ENCODE results near the gene CAND1. TPM values are rescaled to one million over a fixed set of nuclear protein-coding genes. Genes with fewer than 3 reads are reported as not detected.
A peak's percentile ranks its signal among the peaks of the same experiment; 100 is the strongest.

Gene CAND1
- total RNA-seq, 1 donor: 130 TPM

DNA sequence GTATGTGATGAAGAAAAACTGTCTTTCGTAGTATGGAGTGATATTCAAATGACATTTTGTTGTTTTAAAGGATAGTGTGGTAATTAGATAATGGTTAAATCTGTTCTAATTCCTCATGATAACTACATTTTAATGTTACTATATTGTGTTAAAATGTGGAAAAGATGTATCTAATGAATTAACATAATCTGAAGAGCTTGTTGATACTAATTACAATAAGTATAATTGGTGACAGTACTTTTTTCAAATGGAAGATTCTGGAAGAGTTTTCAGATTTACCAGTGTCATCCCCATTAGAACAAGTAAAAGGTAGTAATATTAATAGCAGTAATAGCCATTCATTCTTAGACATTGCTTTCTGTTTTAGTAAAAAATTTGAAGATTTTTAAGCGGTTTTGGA lies 37.6 kb downstream of the CAND1 start:
- Histone ChIP-seq H3K9me3 (ENCODE audit: low read depth, low read length) (no peaks in the 10 kb centered on the region), H4K20me1 (ENCODE audit: insufficient read depth, low read length) (peaks cover 4% of the 10 kb centered on the region), H3K36me3 (ENCODE audit: insufficient read depth, low read length) (peaks cover 69% of the 10 kb centered on the region), H3K4me3 (ENCODE audit: insufficient read depth, low read length) (no peak overlapping the region), H3K27me3 (ENCODE audit: insufficient read depth, low read length) (no peaks in the 10 kb centered on the region), H2AFZ (ENCODE audit: low read length) (no peak overlapping the region), H3K4me2 (ENCODE audit: insufficient read depth, low read length) (no peak overlapping the region), H3K79me2 (ENCODE audit: insufficient read depth, low read length) (peaks cover 13% of the 10 kb centered on the region), H3K4me1 (ENCODE audit: insufficient read depth, low read length) (no peaks in the 10 kb centered on the region), H3K27ac (ENCODE audit: low read depth, low read length) (no peak overlapping the region)
- DNase-seq (ENCODE audit: insufficient read length, low spot score, missing footprints): no peak
- no peak for TF ChIP-seq CTCF (IDR thresholded peaks at IDR 0.05; ENCODE audit: extremely low read depth, low read depth, low read length)

- no peaks in the 10 kb centered on the region for H4K20me1 ChIP-seq (ENCODE audit: insufficient read depth, low read length)
- DNase-seq (ENCODE audit: insufficient read length, low spot score, missing footprints): no peak
- peaks cover 56% of the 10 kb centered on the region for H3K36me3 ChIP-seq (ENCODE audit: insufficient read depth, low read length)
- no peaks in the 10 kb centered on the region for H3K79me2 ChIP-seq (ENCODE audit: insufficient read depth, low read length)
- no peaks in the 10 kb centered on the region for H3K4me1 ChIP-seq (ENCODE audit: insufficient read depth, low read length)
- no peak overlapping the region for H2AFZ ChIP-seq (ENCODE audit: low read length)
- H3K27ac ChIP-seq (ENCODE audit: low read depth, low read length): no peak overlapping the region
- H3K9me3 ChIP-seq (ENCODE audit: low read depth, low read length): no peaks in the 10 kb centered on the region
- H3K27me3 ChIP-seq (ENCODE audit: insufficient read depth, low read length): no peaks in the 10 kb centered on the region
- TF ChIP-seq CTCF (IDR thresholded peaks at IDR 0.05; ENCODE audit: extremely low read depth, low read depth, low read length): no peak
- H3K4me3 ChIP-seq (ENCODE audit: insufficient read depth, low read length): no peak overlapping the region
- H3K4me2 ChIP-seq (ENCODE audit: insufficient read depth, low read length): no peak overlapping the region
Observed at GRCh38 chr12:67315661-67316060, 46.5 kb downstream of the CAND1 start.

GRCh38 chr12:67318786-67319185 lies 49.6 kb downstream of the CAND1 start:
- H3K9me3 ChIP-seq (ENCODE audit: low read depth, low read length): no peaks in the 10 kb centered on the region
- H3K79me2 ChIP-seq (ENCODE audit: insufficient read depth, low read length): no peaks in the 10 kb centered on the region
- H2AFZ ChIP-seq (ENCODE audit: low read length): no peak overlapping the region
- no peak overlapping the region for H3K27ac ChIP-seq (ENCODE audit: low read depth, low read length)
- no peaks in the 10 kb centered on the region for H4K20me1 ChIP-seq (ENCODE audit: insufficient read depth, low read length)
- H3K4me2 ChIP-seq (ENCODE audit: insufficient read depth, low read length): no peak overlapping the region
- no peaks in the 10 kb centered on the region for H3K27me3 ChIP-seq (ENCODE audit: insufficient read depth, low read length)
- H3K36me3 ChIP-seq (ENCODE audit: insufficient read depth, low read length): peaks cover 42% of the 10 kb centered on the region
- peak; percentile 0 for DNase-seq (ENCODE audit: insufficient read length, low spot score, missing footprints)
- no peak overlapping the region for H3K4me3 ChIP-seq (ENCODE audit: insufficient read depth, low read length)
- TF ChIP-seq CTCF (IDR thresholded peaks at IDR 0.05; ENCODE audit: extremely low read depth, low read depth, low read length): no peak
- no peaks in the 10 kb centered on the region for H3K4me1 ChIP-seq (ENCODE audit: insufficient read depth, low read length)

DNA sequence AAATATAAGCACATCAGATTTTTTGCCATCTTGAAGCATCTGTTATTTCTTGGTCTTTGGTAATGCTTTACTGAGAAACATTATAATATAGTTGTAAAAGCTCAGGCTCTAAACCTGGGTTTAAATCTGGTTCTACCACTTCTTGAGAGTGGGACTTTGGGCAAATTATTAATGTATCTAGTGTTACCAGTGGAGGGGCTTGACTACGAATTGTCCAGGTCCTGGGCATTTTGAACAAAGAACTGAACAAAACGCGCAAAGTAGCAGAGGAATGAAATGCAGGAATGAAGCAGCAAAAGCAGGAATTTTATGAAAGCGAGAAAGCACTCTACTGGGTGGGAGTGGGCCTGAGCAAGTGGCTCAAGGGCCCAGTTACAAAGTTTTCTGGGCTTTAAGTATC lies 50.8 kb downstream of the CAND1 start:
- TF ChIP-seq CTCF (IDR thresholded peaks at IDR 0.05; ENCODE audit: extremely low read depth, low read depth, low read length): no peak
- no peak for DNase-seq (ENCODE audit: insufficient read length, low spot score, missing footprints)
- Histone ChIP-seq H3K79me2 (ENCODE audit: insufficient read depth, low read length) (no peaks in the 10 kb centered on the region), H3K4me3 (ENCODE audit: insufficient read depth, low read length) (no peak overlapping the region), H2AFZ (ENCODE audit: low read length) (no peak overlapping the region), H3K4me1 (ENCODE audit: insufficient read depth, low read length) (no peaks in the 10 kb centered on the region), H3K27ac (ENCODE audit: low read depth, low read length) (no peak overlapping the region), H3K36me3 (ENCODE audit: insufficient read depth, low read length) (peaks cover 39% of the 10 kb centered on the region), H3K27me3 (ENCODE audit: insufficient read depth, low read length) (no peaks in the 10 kb centered on the region), H4K20me1 (ENCODE audit: insufficient read depth, low read length) (no peaks in the 10 kb centered on the region), H3K9me3 (ENCODE audit: low read depth, low read length) (peaks cover 2% of the 10 kb centered on the region), H3K4me2 (ENCODE audit: insufficient read depth, low read length) (no peak overlapping the region)

All from osteoblast (primary cell).